NCI-H2107 (cell line): ENCODE data around the gene USP54.
"Not testable (repeated sequence)": the region's sequence is repeated elsewhere in the genome, so short reads cannot be mapped to it uniquely, and the experiment has no call there.

Experiments used
- DNase-seq: peaks from one replicate; lab custom pipeline; 2025; lab: John Stamatoyannopoulos, UW

USP54 gene, protein sequence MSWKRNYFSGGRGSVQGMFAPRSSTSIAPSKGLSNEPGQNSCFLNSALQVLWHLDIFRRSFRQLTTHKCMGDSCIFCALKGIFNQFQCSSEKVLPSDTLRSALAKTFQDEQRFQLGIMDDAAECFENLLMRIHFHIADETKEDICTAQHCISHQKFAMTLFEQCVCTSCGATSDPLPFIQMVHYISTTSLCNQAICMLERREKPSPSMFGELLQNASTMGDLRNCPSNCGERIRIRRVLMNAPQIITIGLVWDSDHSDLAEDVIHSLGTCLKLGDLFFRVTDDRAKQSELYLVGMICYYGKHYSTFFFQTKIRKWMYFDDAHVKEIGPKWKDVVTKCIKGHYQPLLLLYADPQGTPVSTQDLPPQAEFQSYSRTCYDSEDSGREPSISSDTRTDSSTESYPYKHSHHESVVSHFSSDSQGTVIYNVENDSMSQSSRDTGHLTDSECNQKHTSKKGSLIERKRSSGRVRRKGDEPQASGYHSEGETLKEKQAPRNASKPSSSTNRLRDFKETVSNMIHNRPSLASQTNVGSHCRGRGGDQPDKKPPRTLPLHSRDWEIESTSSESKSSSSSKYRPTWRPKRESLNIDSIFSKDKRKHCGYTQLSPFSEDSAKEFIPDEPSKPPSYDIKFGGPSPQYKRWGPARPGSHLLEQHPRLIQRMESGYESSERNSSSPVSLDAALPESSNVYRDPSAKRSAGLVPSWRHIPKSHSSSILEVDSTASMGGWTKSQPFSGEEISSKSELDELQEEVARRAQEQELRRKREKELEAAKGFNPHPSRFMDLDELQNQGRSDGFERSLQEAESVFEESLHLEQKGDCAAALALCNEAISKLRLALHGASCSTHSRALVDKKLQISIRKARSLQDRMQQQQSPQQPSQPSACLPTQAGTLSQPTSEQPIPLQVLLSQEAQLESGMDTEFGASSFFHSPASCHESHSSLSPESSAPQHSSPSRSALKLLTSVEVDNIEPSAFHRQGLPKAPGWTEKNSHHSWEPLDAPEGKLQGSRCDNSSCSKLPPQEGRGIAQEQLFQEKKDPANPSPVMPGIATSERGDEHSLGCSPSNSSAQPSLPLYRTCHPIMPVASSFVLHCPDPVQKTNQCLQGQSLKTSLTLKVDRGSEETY (N-terminal part only)

DNA sequence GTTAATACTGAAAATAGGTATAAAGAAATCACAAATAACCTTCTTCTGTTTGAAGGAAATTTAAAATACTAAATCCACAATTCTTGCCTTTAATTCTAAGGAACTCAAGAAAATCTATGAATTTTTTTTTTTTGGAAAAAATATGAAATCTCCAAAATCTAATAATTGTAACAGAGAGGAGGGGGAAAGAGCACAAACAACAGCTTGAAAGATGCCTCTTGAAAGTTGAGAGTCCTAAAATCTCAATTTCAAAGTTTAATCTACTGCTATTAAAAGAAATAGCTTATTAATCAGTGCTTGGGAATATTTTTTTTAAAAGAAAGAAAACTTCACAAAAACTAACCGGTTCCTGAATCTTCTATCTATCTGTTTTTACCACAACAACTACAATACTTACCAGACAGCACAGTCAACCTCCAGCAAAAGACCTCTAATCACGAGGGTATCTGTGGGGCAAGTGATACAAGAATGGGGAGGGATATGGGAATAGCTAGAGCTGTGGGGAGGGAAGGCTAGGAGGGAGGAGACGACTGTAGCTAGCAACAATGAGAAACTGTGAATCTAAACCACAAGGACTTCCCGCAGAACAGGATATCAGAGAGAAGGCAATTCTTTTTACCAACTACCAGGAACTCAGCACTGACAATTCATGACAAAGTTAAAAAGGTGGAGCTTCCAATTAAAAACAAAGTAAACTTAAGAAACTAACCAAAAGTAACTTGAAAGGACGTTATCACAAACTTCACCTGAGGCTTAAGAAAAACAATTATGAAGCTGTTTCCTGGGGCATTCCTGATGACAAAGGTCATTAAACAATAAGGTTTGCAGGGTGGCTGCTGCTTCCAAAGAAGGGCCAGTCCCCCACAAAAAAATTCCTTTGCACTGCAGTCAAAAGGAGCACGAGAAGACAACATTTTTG is at the start of gene USP54:
Gene USP54 (minus strand): TSS at position 462 of the 919 bp plus-strand sequence. CDS start 15,684 bp downstream, outside the sequence.
- DNase-seq: no peak

DNA sequence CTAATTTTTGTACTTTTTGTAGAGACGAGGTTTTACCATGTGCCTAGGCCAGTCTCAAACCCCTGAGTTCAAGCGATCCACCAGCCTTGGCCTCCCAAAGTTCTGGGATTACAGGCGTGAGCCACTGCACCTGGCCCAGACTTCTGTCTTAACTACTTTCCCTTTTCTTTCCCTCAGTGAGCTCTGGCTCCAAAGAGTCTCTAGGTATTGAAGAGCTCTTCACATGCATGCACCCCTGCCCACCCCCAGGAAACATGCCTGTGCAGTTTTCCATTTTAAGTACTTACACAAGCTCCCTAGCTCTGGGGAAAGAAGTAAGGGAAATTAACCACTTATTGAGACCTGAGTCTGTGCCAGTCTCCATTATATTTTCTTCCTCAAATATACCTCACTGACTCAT is 48.1 kb upstream of the USP54 start:
- DNase-seq: no peak

GRCh38 chr10:73635781-73636180 is 44.6 kb upstream of the USP54 start:
- DNase-seq: no peak

DNA sequence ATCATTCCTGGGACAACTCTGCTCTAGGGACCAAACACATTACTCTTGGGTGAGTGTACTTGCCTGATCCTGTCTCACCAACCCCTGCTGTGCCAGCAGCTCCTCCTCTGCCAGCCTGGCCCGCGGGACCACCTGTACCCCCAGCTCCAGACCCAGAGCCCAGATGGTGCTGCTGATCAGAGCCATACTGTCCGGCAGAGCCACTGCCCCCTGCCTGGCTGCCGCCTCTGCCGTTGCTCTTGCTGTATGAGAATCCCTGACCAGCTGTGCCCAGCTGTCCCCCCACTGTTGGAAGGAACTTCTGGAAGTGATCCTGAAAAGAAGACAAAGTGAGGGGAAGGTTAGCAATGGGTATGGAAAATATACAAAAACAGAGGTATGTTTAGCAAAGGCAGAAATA is 43.3 kb upstream of the USP54 start:
- no peak for DNase-seq

DNA sequence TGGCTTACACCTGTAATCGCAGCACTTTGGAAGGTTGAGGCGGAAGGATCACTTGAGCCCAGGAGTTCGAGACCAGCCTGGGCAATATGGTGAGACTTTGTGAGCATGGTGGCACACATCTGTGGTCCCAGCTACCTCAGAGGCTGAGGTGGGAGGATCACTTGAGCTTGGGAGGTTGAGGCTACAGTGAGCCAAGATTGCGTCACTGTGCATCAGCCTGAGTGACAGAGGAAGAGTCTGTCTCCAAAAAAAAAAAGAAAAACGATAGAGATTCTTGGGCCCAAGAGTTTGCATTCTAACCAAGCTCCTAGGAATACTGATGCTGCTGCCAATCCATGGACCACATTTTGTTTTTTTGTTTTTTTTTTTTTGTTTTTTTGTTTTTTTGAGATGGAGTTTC is 38.0 kb upstream of the USP54 start:
- no peak for DNase-seq

GRCh38 chr10:73628405-73628804 is 37.3 kb upstream of the USP54 start:
- DNase-seq: peak; percentile 15

- no peak for DNase-seq
Observed at GRCh38 chr10:73627300-73627699, 36.2 kb upstream of the USP54 start.

DNA sequence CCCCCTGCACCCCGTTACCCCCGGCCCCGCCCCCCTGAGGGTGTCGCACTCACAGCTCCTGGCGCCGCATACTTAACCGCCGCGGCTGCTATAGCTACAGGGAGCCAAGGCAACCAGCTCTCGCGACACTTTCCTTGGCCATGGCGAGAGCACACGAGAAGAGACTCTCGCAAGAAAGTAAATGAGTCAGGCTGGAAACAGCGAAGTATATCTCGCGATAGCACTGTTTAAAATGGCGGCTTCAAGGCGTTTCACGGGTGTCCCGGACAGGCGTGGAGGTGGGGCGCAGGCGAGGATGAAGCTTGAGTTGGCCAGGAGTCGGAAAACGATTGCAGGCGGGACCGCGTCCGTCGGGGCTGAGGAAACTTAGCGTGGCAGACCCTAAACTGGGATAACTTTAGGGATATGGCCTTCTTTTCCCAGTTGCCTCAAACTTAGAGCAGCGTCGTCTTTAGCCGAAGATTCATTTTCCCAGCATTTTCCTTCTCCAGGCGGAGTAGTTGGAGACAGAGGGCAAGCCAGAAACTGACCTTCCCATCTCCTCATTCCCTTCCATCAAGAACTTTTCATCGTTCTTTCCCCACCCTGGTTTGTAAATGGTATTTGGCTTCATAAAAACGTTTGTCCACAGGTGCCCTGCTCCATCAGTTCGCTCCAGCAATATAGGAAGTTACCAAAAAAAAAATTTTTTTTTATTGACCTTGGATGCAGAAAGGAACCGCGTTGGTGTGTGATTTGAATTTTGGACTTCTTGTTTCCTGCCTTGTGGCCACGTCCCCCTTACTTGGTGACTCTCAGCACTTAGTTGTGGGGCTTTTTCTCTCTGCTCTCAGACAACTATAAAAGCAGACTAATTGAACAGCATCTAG is 35.0 kb upstream of the USP54 start:
- DNase-seq: peak; percentile 74

DNA sequence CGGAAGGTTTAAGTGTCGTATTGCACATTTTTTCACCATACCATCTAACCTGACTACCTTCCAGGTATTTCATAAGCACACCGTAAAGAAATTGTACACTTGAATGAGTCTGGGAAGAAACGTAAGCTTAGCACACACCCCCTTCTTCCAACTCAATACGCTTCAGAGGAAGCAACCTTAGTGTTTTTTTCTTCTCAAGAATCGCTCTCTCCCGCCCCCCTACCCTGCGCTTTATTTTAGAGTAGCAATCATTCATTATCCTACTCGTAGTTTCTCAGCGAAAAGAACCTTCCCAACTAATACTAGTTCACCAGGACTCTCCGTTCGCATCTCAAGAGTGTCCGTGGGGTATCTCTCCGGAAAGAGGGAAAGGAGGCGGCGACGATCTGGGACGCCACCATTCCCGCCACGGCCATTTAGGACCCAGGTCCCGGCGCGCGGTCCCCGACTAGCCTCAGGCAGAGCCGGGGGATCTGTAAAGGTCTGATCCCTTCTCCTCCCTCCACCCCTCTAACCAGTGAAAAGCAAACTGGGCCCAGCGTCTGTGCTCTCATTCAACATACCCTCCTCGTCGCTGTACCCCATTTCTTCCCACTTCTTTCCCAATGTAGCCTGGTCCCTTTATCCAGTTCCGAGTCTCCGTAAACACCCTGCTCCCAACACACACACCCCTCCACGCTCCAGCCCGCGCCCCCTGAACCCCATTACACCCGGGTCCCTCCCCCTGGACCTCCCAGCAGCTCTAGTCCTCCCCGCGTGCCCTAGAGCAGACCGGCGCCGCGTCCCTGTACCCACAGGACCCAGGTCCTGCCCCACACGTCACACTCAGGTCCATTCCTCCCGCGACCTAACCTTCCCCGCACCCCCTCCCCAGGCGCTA is 34.1 kb upstream of the USP54 start:
- DNase-seq: no peak

- no peak for DNase-seq
Observed at GRCh38 chr10:73623056-73623455, 31.9 kb upstream of the USP54 start.

- not testable (repeated sequence) for DNase-seq
Observed at GRCh38 chr10:73620974-73621373, 29.8 kb upstream of the USP54 start.

DNA sequence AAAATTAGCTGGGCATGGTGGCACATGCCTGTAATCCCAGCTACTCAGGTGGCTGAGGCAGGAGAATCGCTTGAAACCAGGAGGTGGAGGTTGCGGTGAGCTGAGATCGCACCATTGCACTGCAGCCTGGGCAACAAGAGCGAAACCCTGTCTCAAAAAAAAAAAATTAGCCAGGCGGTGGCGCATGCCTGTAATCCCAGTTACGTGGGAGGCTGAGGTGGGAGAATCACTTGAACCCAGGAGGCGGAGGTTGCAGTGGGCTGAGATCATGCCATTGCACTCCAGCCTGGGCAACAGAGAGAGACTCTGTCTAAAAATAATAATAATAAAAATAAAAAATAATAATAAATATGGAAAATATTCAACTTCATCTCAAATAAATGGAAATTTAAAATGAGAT is 26.0 kb upstream of the USP54 start:
- not testable (repeated sequence) for DNase-seq

GRCh38 chr10:73614720-73615119 is 23.6 kb upstream of the USP54 start:
- DNase-seq: no peak

DNA sequence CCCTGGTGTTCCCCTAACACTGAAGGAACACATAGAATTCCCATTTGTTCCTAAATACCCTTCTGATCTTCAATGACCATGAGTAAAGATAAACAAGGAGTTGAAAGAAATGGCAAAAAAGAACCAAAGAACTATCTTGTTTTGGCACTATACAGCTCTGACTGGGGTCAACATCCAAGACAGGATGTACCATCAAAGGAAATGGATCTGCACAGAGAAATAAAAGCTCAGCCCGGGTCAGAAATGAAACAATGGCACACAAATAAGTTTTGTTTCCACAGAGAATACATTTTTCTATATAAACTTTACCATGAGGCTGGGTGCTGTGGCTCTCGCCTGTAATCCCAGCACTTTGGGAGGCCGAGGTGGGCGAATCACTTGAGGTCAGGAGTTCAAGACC is 18.0 kb upstream of the USP54 start:
- DNase-seq: no peak

GRCh38 chr10:73601486-73601921 is 10.4 kb upstream of the USP54 start:
- DNase-seq: peak; percentile 34

GRCh38 chr10:73597346-73597745 is 6.2 kb upstream of the USP54 start:
- no peak for DNase-seq

GRCh38 chr10:73593812-73594211 is 2.7 kb upstream of the USP54 start:
- no peak for DNase-seq

GRCh38 chr10:73593110-73593509 is 2.0 kb upstream of the USP54 start:
- DNase-seq: no peak

DNA sequence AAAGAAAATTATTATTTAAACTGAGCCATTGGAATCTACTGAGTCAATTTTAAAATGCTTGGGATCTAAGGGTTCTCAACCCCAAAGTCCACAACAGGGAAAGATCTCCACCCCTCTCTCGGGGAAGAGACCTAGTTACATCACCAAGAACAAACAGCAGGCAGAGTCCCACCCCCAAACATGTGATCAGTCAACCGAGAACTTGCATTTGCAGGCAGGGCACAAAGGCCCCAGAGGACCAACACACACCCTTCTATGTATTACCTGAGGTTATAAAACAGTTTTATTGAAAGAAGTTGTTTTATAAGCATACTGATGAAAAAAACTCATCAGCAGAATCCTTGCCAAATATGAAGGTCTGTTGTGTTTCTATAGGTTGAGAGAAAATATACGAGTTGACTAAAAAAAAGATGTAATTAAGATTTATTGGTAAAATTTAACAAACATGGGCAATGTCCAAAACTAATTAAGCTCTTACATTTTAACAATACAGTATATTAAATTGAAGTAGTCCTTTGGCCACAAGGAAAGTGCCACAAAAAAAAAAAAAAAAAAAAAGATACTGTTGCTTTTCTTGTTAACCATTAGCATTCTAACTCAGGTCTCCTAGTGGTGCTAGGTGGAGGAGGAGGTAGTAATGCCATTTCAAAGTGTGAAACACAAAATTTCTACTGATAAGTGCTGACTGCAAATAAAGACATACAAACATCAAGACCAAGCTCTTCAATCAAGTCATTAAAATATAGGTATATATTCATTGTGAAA is 975 bp upstream of the USP54 start:
- no peak for DNase-seq
